Activated naive CD8-positive, alpha-beta T cell (primary cell): Measurements from ENCODE around the gene FGD3.
"Not testable (repeated sequence)": the region's sequence is repeated elsewhere in the genome, so short reads cannot be mapped to it uniquely, and the experiment has no call there.

Experiments used
- H3K27ac Mint-ChIP-seq: one replicate; pipeline ENCODE4 v1.8.0; 2021; ENCODE audit warnings: mixed read lengths
- H3K27me3 Mint-ChIP-seq: one replicate; pipeline ENCODE4 v1.8.0; 2021; ENCODE audit warnings: mixed read lengths
- H3K36me3 Mint-ChIP-seq: one replicate; pipeline ENCODE4 v1.8.0; 2021; ENCODE audit warnings: mixed read lengths
- H3K4me1 Mint-ChIP-seq: one replicate; pipeline ENCODE4 v1.8.0; 2021; ENCODE audit warnings: low read depth, mixed read lengths
- H3K4me3 Mint-ChIP-seq: one replicate; pipeline ENCODE4 v1.8.0; 2021; ENCODE audit warnings: mild to moderate bottlenecking, mixed read lengths
- H3K9me3 Mint-ChIP-seq: one replicate; pipeline ENCODE4 v1.8.0; 2021; ENCODE audit warnings: low read depth, mixed read lengths

FGD3 gene

DNA sequence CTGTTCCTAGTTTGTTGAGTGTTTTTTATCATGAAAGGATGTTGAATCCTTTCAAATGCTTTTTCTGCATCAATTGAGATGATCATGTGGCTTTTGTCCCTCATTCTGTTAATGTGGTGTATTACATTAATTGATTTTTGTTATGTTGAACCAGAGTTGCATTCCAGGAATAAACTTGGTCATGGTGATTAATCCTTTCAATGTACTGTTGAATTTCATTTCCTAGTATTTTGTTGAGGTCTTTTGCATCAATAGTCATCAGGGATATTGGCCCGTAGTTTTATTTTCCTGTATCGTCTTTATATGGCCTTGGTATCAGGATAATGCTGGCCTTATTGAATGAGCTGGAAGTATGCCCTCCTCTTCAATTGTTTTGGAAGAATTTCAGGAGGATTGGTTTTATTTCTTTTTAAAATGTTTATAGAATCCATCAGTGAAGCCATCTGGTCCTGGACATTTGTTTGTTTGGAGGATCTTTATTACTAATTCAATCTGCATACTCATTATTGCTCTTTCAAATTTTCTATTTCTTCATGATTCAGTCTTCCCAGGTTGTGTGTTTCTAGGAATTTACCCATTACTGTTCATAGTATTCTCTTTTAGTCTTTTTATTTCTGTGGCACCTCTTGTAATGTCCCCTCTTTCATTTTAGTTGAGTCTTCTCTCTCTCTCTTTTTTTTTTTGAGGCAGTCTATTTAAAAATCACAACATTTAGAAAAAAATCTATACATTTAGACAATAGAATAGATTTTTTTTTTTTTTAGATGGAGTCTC, 32.1 kb downstream of the FGD3 start:
- Mint-ChIP-seq H3K9me3 (no peaks in the 10 kb centered on the region), H3K27ac (peak overlapping the region; percentile 89), H3K36me3 (peaks cover 19% of the 10 kb centered on the region), H3K27me3 (no peaks in the 10 kb centered on the region), H3K4me1 (peaks cover 81% of the 10 kb centered on the region), H3K4me3 (peak overlapping the region; percentile 56)

- Mint-ChIP-seq H3K4me3 (peak overlapping the region; percentile 61), H3K36me3 (peaks cover 19% of the 10 kb centered on the region), H3K27me3 (no peaks in the 10 kb centered on the region), H3K9me3 (no peaks in the 10 kb centered on the region), H3K4me1 (peaks cover 79% of the 10 kb centered on the region), H3K27ac (peak overlapping the region; percentile 89)
These were observed 32.9 kb downstream of the FGD3 start for GRCh38 chr9:92980085-92980745.

- Mint-ChIP-seq H3K9me3 (no peaks in the 10 kb centered on the region), H3K4me3 (peak overlapping the region; percentile 55), H3K36me3 (peaks cover 22% of the 10 kb centered on the region)
These were observed 34.8 kb downstream of the FGD3 start for GRCh38 chr9:92982130-92982529.

GRCh38 chr9:92983984-92984589, 36.8 kb downstream of the FGD3 start:
- Mint-ChIP-seq H3K4me3 (no peak overlapping the region), H3K27me3 (no peaks in the 10 kb centered on the region), H3K36me3 (peaks cover 20% of the 10 kb centered on the region), H3K27ac (peak overlapping the region; percentile 74), H3K4me1 (peaks cover 84% of the 10 kb centered on the region), H3K9me3 (no peaks in the 10 kb centered on the region)

More at GRCh38 chr9:92982130-92982529, 34.8 kb downstream of the FGD3 start:
- Mint-ChIP-seq H3K27ac (peak overlapping the region; percentile 89), H3K27me3 (no peaks in the 10 kb centered on the region), H3K4me1 (peaks cover 79% of the 10 kb centered on the region)

GRCh38 chr9:92984976-92985375, 37.7 kb downstream of the FGD3 start:
- no peaks in the 10 kb centered on the region for H3K27me3 Mint-ChIP-seq
- peaks cover 84% of the 10 kb centered on the region for H3K4me1 Mint-ChIP-seq
- H3K36me3 Mint-ChIP-seq, result peaks cover 20% of the 10 kb centered on the region
- H3K9me3 Mint-ChIP-seq, result no peaks in the 10 kb centered on the region
- H3K4me3 Mint-ChIP-seq, result no peak overlapping the region
- H3K27ac Mint-ChIP-seq, result peak overlapping the region; percentile 74

- Mint-ChIP-seq H3K9me3 (no peaks in the 10 kb centered on the region), H3K4me3 (peak overlapping the region; percentile 21), H3K27ac (peak overlapping the region; percentile 92), H3K36me3 (peaks cover 20% of the 10 kb centered on the region), H3K27me3 (no peaks in the 10 kb centered on the region), H3K4me1 (peaks cover 87% of the 10 kb centered on the region)
These were observed 39.1 kb downstream of the FGD3 start for GRCh38 chr9:92986176-92987119.

DNA sequence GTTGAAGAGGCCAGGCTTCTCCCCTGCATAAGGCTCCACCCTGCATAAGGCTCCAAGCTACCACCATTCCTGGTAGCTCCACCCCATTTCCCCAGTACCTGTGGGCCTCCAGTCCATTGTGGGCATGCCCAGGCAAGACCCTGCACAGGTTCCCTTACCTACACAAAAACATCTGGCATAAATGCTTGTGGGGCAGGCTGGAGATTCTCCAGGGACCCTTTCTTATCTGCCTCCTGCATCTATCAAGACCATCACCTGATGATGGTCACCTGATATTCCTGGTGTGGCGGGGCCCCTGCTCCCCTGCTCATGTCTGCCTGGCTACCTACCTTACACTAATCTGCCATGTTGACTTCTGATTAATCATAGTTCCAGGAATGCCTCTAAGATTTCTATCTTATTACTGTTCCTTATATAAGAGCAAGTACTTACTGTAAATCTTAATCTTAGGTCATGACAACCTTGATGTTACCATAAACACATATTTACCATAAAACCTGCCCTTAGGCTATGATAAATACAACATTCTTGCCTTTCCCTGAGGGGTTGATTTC, 41.0 kb downstream of the FGD3 start:
- peak overlapping the region; percentile 92 for H3K27ac Mint-ChIP-seq
- H3K4me3 Mint-ChIP-seq, result peak overlapping the region; percentile 44
- no peaks in the 10 kb centered on the region for H3K9me3 Mint-ChIP-seq
- no peaks in the 10 kb centered on the region for H3K27me3 Mint-ChIP-seq
- peaks cover 91% of the 10 kb centered on the region for H3K4me1 Mint-ChIP-seq
- peaks cover 18% of the 10 kb centered on the region for H3K36me3 Mint-ChIP-seq

- Mint-ChIP-seq H3K27me3 (no peaks in the 10 kb centered on the region), H3K9me3 (no peaks in the 10 kb centered on the region), H3K4me3 (peak overlapping the region; percentile 65), H3K4me1 (peaks cover 95% of the 10 kb centered on the region), H3K27ac (peak overlapping the region; percentile 92), H3K36me3 (peaks cover 22% of the 10 kb centered on the region)
These were observed 42.2 kb downstream of the FGD3 start for GRCh38 chr9:92989561-92989960.

- H3K27ac Mint-ChIP-seq, result peak overlapping the region; percentile 92
- peaks cover 23% of the 10 kb centered on the region for H3K36me3 Mint-ChIP-seq
- peak overlapping the region; percentile 51 for H3K4me3 Mint-ChIP-seq
- H3K27me3 Mint-ChIP-seq, result no peaks in the 10 kb centered on the region
- peaks cover 97% of the 10 kb centered on the region for H3K4me1 Mint-ChIP-seq
- no peaks in the 10 kb centered on the region for H3K9me3 Mint-ChIP-seq
These were observed 43.1 kb downstream of the FGD3 start for GRCh38 chr9:92990461-92990860.

GRCh38 chr9:92992549-92992948, 45.2 kb downstream of the FGD3 start:
- H3K27ac Mint-ChIP-seq, result peak overlapping the region; percentile 77
- H3K4me3 Mint-ChIP-seq, result no peak overlapping the region
- peaks cover 28% of the 10 kb centered on the region for H3K36me3 Mint-ChIP-seq
- H3K4me1 Mint-ChIP-seq, result peaks cover 98% of the 10 kb centered on the region
- no peaks in the 10 kb centered on the region for H3K9me3 Mint-ChIP-seq
- H3K27me3 Mint-ChIP-seq, result no peaks in the 10 kb centered on the region

DNA sequence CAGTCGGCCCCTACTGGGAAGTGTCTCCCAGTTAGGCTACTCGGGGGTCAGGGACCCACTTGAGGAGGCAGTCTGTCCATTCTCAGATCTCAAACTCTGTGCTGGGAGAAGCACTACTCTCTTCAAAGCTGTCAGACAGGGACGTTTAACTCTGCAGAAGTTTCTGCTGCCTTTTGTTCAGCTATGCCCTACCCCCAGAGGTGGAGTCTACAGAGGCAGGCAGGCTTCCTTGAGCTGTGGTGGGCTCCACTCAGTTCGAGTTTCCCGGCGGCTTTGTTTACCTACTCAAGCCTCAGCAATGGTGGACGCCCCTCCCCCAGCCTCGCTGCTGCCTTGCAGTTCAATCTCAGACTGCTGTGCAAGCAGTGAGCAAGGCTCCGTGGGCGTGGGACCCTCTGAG, 51.5 kb downstream of the FGD3 start:
- H3K4me3 Mint-ChIP-seq, H3K9me3 Mint-ChIP-seq, H3K27me3 Mint-ChIP-seq: not testable (repeated sequence)
- peaks cover 93% of the 10 kb centered on the region for H3K4me1 Mint-ChIP-seq
- H3K27ac Mint-ChIP-seq, result peak overlapping the region; percentile 72
- peaks cover 34% of the 10 kb centered on the region for H3K36me3 Mint-ChIP-seq

DNA sequence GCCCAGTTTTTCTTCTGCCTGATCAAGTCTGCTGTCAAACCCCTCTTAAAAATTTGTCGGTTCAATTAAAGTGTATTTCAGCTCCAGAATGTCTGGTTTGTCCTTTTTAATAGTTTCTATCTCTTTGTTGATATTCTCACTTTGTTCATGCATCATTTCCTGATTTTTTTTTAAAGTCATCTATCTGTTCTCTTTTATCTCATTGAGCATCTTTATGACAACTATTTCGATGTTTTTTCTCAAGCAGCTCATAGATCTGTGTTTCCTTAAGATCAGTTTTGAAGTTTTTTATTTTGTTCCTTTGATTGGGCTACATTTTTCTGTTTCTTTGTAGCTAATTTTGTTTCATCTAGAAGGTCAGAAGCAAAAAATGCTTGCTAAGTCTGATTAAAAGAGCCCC, 53.7 kb downstream of the FGD3 start:
- Mint-ChIP-seq H3K4me3 (peak overlapping the region; percentile 48), H3K9me3 (no peaks in the 10 kb centered on the region), H3K27me3 (no peaks in the 10 kb centered on the region), H3K36me3 (peaks cover 28% of the 10 kb centered on the region), H3K4me1 (peaks cover 80% of the 10 kb centered on the region), H3K27ac (peak overlapping the region; percentile 94)

DNA sequence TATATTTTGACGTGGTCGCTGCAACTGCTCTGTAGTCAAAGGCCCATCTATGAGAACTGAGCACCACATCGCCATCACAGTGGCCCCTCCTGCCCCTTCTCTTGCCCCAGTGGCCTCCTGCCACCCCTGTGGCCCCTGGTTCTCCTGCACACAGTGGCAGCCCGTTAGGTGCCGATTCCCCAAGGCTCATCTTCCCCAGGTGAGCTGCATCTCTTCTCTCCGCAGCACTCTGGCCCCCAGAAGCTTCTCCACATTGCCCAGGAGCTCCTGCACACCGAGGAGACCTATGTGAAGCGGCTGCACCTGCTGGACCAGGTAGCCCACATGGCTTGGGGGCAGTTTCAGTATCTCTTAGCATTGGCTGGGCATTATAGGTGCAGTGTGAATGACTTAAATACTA, 55.4 kb downstream of the FGD3 start:
- no peaks in the 10 kb centered on the region for H3K9me3 Mint-ChIP-seq
- no peak overlapping the region for H3K4me3 Mint-ChIP-seq
- H3K4me1 Mint-ChIP-seq, result peaks cover 63% of the 10 kb centered on the region
- H3K27me3 Mint-ChIP-seq, result no peaks in the 10 kb centered on the region
- peak overlapping the region; percentile 94 for H3K27ac Mint-ChIP-seq
- H3K36me3 Mint-ChIP-seq, result peaks cover 18% of the 10 kb centered on the region
